ENCODE data around the gene NFATC1.
"Not testable (repeated sequence)": the region's sequence is repeated elsewhere in the genome, so short reads cannot be mapped to it uniquely, and the experiment has no call there.

NFATC1 gene

DNA sequence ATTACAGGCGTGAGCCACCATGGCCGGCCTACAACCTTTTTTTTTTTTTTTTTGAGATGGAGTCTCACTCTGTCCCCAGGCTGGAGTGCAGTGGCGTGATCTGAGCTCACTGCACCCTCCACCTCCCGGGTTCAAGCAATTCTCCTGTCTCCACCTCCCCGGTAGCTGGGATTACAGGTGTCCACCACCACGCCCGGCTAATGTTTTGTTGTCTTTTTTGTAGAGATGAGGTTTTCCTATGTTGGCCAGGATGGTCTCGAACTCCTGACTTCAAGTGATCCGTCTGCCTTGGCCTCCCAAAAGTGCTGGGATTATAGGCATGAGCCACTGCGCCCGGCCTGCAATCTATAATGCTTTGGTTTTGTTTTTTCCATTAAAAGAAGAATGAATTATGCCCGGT lies 19.1 kb upstream of the NFATC1 start:
- not testable (repeated sequence) for DNase-seq

DNA sequence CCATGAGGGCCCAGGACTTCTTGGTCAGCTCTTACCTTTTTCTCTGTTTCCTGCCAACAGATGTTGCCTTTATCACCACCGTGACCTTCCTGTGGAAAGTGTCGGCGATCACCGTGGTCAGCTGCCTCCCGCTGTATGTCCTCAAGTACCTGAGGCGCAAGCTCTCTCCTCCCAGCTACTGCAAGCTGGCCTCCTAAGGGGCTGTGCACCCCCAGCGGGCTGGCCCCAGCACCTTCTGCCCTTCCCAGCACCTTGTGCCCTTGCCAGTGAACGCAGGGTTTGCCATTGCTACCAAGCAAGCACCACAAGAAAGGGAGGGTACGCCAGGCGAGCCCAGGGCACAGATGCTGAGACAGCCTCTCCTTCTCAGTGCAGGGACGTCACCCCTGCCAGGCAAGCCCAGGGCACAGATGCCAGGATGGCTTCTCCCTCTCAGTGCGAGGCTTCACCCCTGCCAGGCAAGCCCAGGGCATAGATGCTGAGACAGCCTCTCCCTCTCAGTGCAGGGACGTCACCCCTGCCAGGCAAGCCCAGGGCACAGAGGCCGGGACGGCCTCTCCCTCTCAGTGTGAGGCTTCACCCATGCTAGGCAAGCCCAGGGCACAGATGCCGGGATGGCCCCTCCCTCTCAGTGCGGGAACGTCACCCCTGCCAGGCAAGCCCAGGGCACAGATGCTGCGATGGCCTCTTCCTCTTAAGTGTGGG lies 18.4 kb upstream of the NFATC1 start:
- no peak for DNase-seq

DNA sequence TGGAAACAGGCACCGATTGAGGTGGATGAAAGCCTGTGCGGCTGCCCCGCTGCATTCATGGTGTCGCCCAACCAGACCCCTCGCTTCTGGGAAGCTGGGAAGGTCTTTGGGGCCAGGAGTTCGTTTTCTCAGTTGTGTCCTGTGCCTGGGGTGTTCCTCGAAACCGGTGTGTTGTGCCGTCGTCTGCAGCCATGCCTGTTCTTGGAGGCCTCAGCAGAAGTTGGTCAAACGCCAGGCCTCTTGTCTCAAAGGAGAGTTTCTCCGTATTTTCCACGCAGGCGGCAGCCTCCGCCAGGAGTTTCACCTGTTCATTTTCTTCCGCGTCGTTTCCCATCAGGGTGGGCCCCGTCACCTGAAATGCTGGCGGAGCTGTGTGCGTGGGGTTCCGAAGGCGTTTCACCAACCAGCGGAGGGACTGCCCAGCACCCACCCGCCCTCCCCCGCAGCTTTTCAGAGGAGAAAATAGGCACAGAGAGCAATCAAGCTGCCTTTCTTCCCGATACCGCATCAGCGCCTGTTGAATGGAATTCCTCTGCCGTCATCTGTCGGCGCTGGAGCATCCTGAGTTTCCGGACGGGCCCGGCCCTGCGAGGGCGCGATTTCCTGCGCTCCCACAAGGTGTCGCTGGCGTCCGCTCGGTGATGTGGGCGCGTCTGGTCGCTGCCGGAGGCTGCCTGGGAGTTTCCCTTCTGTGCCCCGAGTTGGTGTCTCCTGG lies 17.0 kb upstream of the NFATC1 start:
- no peak for DNase-seq

GRCh38 chr18:79379251-79379905 lies 16.4 kb upstream of the NFATC1 start:
- DNase-seq: no peak

DNA sequence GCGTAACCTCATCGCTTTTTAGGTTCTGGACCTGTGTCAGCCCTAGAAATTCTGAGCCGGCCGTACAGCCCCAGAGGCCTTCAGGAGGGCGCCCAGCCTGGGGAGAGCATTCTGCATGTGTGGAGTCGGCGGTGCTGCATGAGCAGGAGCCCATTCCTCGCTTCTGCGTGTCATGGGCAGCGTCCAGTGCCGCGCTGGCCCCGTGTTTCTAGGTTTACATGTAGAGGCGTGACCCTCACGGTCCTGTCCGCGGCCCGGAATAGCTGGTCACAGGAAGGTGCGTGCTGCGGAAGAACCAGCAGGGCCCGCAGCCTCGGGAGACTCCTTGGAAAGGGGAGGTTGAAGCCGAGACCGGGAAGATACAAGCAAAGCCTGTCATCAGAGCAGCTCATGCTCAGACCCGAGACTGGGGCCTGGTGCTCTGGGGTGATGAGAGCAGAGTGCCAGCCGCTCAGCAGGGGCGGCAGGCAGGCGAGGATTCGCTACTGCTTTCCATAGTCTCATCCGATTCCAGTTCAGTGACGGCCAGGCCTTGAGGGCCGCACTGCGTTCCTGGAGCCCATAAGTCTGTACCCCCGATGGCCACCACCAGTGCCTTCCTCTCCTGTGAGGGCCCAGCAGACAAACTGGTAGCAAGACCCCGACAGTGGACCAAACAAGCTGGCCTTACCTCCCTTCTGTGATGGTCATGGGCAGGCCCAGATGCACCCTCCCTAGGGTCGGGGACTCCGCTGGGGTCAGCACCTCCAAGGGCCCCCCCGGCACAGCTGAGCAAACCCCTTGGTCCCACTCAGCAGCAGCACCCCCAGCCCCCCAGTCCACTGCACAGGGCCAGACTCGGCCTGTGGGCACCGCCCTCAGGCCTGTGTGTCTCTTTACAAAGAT lies 15.6 kb upstream of the NFATC1 start:
- no peak for DNase-seq

GRCh38 chr18:79380816-79381806 lies 14.6 kb upstream of the NFATC1 start:
- peak; percentile 19 for DNase-seq

DNA sequence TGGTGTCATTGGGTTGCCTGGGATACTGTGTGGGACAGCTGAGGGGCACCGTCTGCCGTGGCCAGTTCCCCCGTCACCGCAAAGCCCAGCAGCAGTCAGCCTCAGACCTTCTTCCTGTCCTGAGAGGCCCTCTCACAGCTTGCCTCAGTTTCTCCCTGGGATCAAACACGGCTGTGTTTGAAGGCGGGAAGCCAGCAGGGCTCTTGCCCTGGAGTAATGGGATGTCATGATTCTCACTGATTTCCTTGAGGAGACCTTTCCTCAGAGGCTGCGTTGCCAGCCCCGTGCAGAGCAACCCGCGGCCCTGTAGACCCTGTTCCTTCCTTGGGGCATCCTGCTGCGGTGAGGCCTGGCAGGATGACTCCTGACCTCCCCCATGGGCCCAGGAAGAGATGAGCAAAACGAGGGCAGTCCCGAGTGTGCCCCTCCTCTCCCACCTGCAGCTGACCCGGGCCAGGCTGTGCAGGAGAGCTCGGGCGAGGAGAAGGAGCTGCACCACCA lies 13.9 kb upstream of the NFATC1 start:
- no peak for DNase-seq

GRCh38 chr18:79382681-79383387 lies 12.9 kb upstream of the NFATC1 start:
- DNase-seq: no peak

- no peak for DNase-seq
Observed at GRCh38 chr18:79383388-79384056, 12.2 kb upstream of the NFATC1 start.

DNA sequence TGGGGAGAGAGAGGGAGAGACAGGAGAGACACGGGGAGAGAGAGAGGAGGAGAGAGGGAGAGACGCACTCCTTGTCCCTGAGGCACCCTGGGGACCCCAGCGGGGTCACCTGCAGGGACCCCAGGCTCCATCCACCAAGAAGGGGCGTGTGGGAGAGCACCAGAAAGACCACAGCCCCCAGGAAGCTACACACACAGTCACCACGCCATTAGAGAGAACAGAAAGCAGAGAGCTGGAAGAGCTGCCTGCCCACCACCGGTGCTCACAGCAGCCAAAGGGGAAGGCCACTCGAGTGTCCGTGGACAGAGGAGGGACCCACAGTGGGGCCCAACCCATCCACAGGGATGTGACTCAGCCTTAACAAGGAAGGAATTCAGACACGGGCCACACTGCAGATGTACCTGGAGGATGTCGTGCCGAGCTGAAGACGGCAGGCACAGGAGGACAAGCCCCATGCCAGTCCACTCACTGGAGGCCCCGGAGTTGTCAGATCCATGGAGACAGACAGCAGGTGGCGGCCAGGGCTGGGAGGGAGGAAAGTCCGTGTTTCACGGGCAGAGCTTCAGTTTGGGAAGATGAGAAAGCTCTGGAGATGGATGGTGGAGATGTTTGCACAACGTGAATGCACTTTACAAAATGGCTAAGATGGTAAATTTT lies 11.5 kb upstream of the NFATC1 start:
- DNase-seq: no peak

GRCh38 chr18:79384834-79385233 lies 10.9 kb upstream of the NFATC1 start:
- DNase-seq: no peak

- DNase-seq: no peak
Observed at GRCh38 chr18:79385326-79385707, 10.4 kb upstream of the NFATC1 start.

GRCh38 chr18:79385708-79386341 lies 9.9 kb upstream of the NFATC1 start:
- no peak for DNase-seq

- no peak for DNase-seq
Observed at GRCh38 chr18:79386547-79386946, 9.2 kb upstream of the NFATC1 start.

- no peak for DNase-seq
Observed at GRCh38 chr18:79387214-79387613, 8.5 kb upstream of the NFATC1 start.

DNA sequence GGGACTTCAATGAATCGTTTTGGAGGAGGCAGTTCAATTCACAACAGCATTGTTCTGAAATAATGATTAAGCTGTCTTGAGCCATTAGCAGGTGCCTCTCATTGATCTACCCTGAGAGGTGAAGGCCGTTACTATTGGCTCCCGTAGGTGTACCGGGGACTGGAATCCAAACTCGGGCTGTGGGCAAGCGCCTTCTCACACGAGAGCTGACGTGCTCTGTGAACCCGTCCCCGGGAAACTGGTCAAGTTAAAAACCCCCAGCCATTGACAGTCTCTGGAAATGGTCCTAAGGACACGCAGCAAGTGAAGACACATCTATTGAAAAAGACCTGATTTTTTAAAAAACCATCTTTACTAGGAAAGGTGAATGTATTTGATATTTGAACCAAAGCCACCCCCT lies 8.1 kb upstream of the NFATC1 start:
- no peak for DNase-seq

GRCh38 chr18:79388043-79388442 lies 7.7 kb upstream of the NFATC1 start:
- no peak for DNase-seq

DNA sequence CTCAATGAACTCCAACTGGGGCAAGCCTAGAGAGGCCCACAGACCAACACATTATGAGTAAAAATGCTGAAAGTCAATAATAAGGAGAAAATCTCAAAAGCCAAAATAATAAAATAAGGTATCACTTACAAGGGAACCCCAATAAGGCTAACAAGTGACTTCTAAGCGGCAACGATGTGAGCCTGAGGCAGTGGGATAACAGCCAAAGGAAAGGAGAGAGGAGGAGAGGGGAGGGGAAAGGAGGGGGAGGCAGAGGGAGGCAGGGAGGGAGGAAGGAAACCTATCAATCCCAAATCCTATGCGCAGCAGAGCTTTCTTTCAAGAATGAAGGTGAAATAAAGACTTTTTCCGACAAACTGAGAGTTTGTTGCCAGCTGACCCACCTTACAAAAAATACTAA lies 6.0 kb upstream of the NFATC1 start:
- no peak for DNase-seq

- DNase-seq: no peak
Observed at GRCh38 chr18:79392226-79392625, 3.5 kb upstream of the NFATC1 start.
